Right cardiac atrium (tissue), 5 donors: ENCODE data around the gene ZNF430. TPM values are rescaled to one million over a fixed set of nuclear protein-coding genes. Genes with fewer than 3 reads are reported as not detected.

Source experiments
- polyA plus RNA-seq: library from polyadenylated mRNA; stranded (reverse); fragments of 200-250 nt; gene quantifications from one replicate; pipeline ENCODE4 v1.2.3, GENCODE V29; 2013
- total RNA-seq, 4 donors: library from RNA; stranded (reverse); fragmentation: NEBNext Ultra II Directional; extraction: Animal tissue kit (Norgen Biotek cat#: 25700); gene quantifications; one replicate each; pipeline ENCODE4 v1.2.1, GENCODE V29; 2021
- donor health status: healthy with polysubstance abuse.
- donor health status: DM: no; HTN: yes; CAD: no.
- donor health status: DM: no; HTN: no; CAD: no.
- donor health status: DM: no; HTN: yes; CAD: no; lungs with severe emphysema.
- donor health status: DM: yes; HTN: yes; CAD: no.

The ZNF430 gene
- total and polyA plus RNA-seq, 5 donors = 1.4 to 7.9 (median 4.0) TPM

Other genes with a start within 250 kb of the ZNF430 start
- 1 to 10 TPM; 1.9 to 2.1 (median 2.0) TPM for gene ZNF66, start 244.4 kb upstream of the ZNF430 start, total RNA-seq
- gene ZNF66, start 244.4 kb upstream of the ZNF430 start, polyA plus RNA-seq = 1.2 TPM
- 1 to 10 TPM; 1.3 to 4.4 (median 3.0) TPM for gene ZNF85, start 97.4 kb upstream of the ZNF430 start, total RNA-seq
- 2.4 TPM for gene ZNF85, start 97.4 kb upstream of the ZNF430 start, polyA plus RNA-seq
- gene ZNF714, start 61.5 kb downstream of the ZNF430 start, total RNA-seq = 1 to 10 TPM; 2.2 to 3.6 (median 2.6) TPM
- 0.79 TPM for gene ZNF714, start 61.5 kb downstream of the ZNF430 start, polyA plus RNA-seq
- 10 to 100 TPM in 1 of 4 donors, 1 to 10 TPM in 3; 8.0 to 12.5 (median 9.5) TPM for gene ZNF431, start 121.4 kb downstream of the ZNF430 start, total RNA-seq
- gene ZNF431, start 121.4 kb downstream of the ZNF430 start, polyA plus RNA-seq = 6.2 TPM